GM18858 (cell line): ENCODE results near the gene LIPM.

Source experiments
- ATAC-seq: cut with Tn5 transposase; IDR thresholded peaks from one replicate; pipeline ENCODE4 v1.9.1; 2021; ENCODE audit not compliant: unreplicated experiment

LIPM gene

GRCh38 chr10:88800152-88801125 lies 2.1 kb upstream of the LIPM start:
- no peak for ATAC-seq

- ATAC-seq = no peak
Measured at GRCh38 chr10:88803641-88804040, 1.1 kb downstream of the LIPM start.

- ATAC-seq = no peak
Measured at GRCh38 chr10:88804083-88804812, 1.7 kb downstream of the LIPM start.

GRCh38 chr10:88805361-88805760 lies 2.8 kb downstream of the LIPM start:
- ATAC-seq = no peak

GRCh38 chr10:88805924-88806323 lies 3.4 kb downstream of the LIPM start:
- no peak for ATAC-seq

GRCh38 chr10:88809621-88810020 lies 7.1 kb downstream of the LIPM start:
- ATAC-seq = no peak

GRCh38 chr10:88810196-88810961 lies 7.8 kb downstream of the LIPM start:
- no peak for ATAC-seq

GRCh38 chr10:88813200-88813599 lies 10.7 kb downstream of the LIPM start:
- no peak for ATAC-seq

- no peak for ATAC-seq
Measured at GRCh38 chr10:88819290-88819689, 16.8 kb downstream of the LIPM start.

GRCh38 chr10:88820748-88821401 lies 18.3 kb downstream of the LIPM start:
- no peak for ATAC-seq

- ATAC-seq = no peak
Measured at GRCh38 chr10:88826388-88826787, 23.9 kb downstream of the LIPM start.

- ATAC-seq = no peak
Measured at GRCh38 chr10:88827671-88828070, 25.1 kb downstream of the LIPM start.

- ATAC-seq = no peak
Measured at GRCh38 chr10:88828310-88828709, 25.8 kb downstream of the LIPM start.

GRCh38 chr10:88830643-88831268 lies 28.2 kb downstream of the LIPM start:
- ATAC-seq = no peak

GRCh38 chr10:88831709-88832108 lies 29.2 kb downstream of the LIPM start:
- no peak for ATAC-seq

- no peak for ATAC-seq
Measured at GRCh38 chr10:88832376-88832775, 29.8 kb downstream of the LIPM start.

- no peak for ATAC-seq
Measured at GRCh38 chr10:88833156-88833555, 30.6 kb downstream of the LIPM start.

GRCh38 chr10:88833723-88834122 lies 31.2 kb downstream of the LIPM start:
- no peak for ATAC-seq

- peak; percentile 80 for ATAC-seq
Measured at GRCh38 chr10:88835096-88835909, 32.8 kb downstream of the LIPM start.

- ATAC-seq = no peak
Measured at GRCh38 chr10:88835910-88836221, 33.3 kb downstream of the LIPM start.
